A673 (cell line): ENCODE results near the gene WDR55. TPM values are rescaled to one million over a fixed set of nuclear protein-coding genes. Genes with fewer than 3 reads are reported as not detected.
A peak's percentile ranks its signal among the peaks of the same experiment; 100 is the strongest.
"Not testable (repeated sequence)": the region's sequence is repeated elsewhere in the genome, so short reads cannot be mapped to it uniquely, and the experiment has no call there.

Experiments
- BruUV-seq: library from RNA; stranded (reverse); fragments of 400-500 nt; replicated peaks from 2 replicates; lab custom pipeline; 2021; lab: Mats Ljungman, UMichigan
- CTCF ChIA-PET: fragments of 300-600 bp; sonication (Branson Sonifier 250); formaldehyde crosslinking; loops from one replicate; lab custom pipeline; 2022; ENCODE audit warnings: antibody characterized with exemption; lab: Charles Lee
- POLR2A ChIA-PET: fragments of 300-600 bp; sonication (Branson Sonifier 250); formaldehyde crosslinking; loops from one replicate; lab custom pipeline; 2022; ENCODE audit warnings: antibody characterized with exemption; ENCODE audit not compliant: low non-redundant PET; lab: Charles Lee
- DNase-seq: peaks from one replicate; pipeline ENCODE4 v3.0.0-alpha.2; 2015; ENCODE audit warnings: low spot score
- H3K27ac ChIP-seq: fragments of 200-600 bp; sonication (generic); 2 replicates; pipeline ENCODE4 v1.5.1; 2016; ENCODE audit warnings: mixed run types, low read depth, mild to moderate bottlenecking, mixed read lengths, antibody characterized with exemption, low read length; ENCODE audit not compliant: poor library complexity, severe bottlenecking
- H3K27me3 ChIP-seq: fragments of 200-600 bp; sonication (generic); replicated peaks from 2 replicates; pipeline ENCODE4 v1.6.1; 2017; ENCODE audit warnings: mixed run types, low read depth, mild to moderate bottlenecking, mixed read lengths, antibody characterized with exemption, low read length; ENCODE audit not compliant: insufficient read depth, poor library complexity
- H3K36me3 ChIP-seq: fragments of 200-600 bp; sonication (generic); 2 replicates; pipeline ENCODE4 v1.6.1; 2016; ENCODE audit warnings: mixed run types, mild to moderate bottlenecking, mixed read lengths, antibody characterized with exemption, low read length; ENCODE audit not compliant: insufficient read depth, poor library complexity, severe bottlenecking
- H3K4me1 ChIP-seq: fragments of 200-600 bp; sonication (generic); 2 replicates; pipeline ENCODE4 v1.6.1; 2017; ENCODE audit warnings: mixed run types, mild to moderate bottlenecking, mixed read lengths, antibody characterized with exemption, low read length; ENCODE audit not compliant: insufficient read depth, poor library complexity, severe bottlenecking
- H3K4me3 ChIP-seq: fragments of 200-600 bp; sonication (generic); 2 replicates; pipeline ENCODE4 v1.5.1; 2016; ENCODE audit warnings: low read depth, mixed run types, mild to moderate bottlenecking, mixed read lengths, low read length; ENCODE audit not compliant: poor library complexity, severe bottlenecking
- H3K9me3 ChIP-seq: fragments of 200-600 bp; sonication (generic); 2 replicates; pipeline ENCODE4 v1.6.1; 2016; ENCODE audit warnings: mixed run types, low read depth, mild to moderate bottlenecking, mixed read lengths, antibody characterized with exemption, low read length; ENCODE audit not compliant: poor library complexity, severe bottlenecking
- EZH2 ChIP-seq: fragments of 200-600 bp; sonication (generic); IDR thresholded peaks from 2 replicates; pipeline ENCODE4 v1.6.1; 2017; ENCODE audit warnings: borderline replicate concordance, low read depth, mild to moderate bottlenecking, mixed read lengths, antibody characterized with exemption, low read length; ENCODE audit not compliant: poor library complexity, severe bottlenecking
- intact Hi-C: fragments of 100-400 bp; cut with micrococcal nuclease; formaldehyde crosslinking; loops from one replicate; pipeline ENCODE4 v1.10.0; 2022; ENCODE audit not compliant: unreplicated experiment
- total RNA-seq: library from RNA; stranded (reverse); gene quantifications from 2 replicates; pipeline ENCODE4 v1.2.3, GENCODE V29; 2021
- TF ChIP-seq, protein P1 (sequence below): fragments of 300-800, 200-600 bp; sonication (generic); conservative IDR thresholded peaks from 2 replicates; pipeline ENCODE4 v1.5.1; 2017; ENCODE audit warnings: low read depth, mild to moderate bottlenecking, antibody characterized with exemption, low read length, moderate library complexity, mixed read lengths

Gene WDR55
- total RNA-seq, 1 experiment from 2014 or later: 33.2 TPM

DNA sequence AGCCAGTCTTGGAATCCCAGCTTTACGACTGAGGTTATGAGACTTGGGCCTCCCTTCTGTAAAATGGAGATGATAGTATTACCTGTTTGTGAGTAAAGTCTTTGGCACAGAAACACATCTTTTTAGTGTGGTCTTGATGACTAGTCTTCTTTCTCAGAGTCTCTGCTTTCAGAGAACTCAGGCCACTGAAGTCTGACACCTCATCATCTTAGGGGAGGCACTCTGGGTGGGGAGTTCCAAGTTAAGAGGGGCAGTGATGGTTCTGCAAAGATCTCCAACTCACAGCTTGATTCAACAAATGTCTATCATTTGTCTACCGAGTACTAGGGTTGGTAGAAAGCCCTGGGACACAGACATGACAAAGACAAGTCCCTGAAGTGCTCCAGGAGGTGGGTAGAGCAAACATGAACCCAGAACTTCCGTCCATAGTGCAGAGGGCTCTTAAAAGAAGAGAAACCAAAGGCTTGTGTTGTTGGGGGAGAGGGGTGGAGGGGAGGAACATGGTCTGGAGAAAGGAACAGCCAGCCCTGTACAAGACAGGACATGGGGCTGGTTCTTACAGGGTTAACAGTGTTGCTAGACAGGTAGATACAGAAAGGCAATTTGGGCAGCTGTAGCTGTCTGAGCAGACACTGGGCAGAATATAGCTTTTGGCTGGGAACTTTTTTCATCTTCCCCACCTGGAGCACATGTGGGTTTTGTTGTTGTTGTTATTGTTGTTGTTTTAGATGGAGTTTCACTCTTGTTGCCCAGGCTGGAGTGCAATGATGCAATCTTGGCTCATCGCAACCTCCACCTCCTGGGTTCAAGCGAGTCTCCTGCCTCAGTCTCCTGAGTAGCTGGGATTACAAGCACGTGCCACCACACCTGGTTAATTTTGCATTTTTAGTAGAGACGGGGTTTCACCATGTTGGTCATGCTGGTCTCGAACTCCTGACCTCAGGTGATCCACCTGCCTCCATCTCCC, 29.1 kb upstream of the WDR55 start:
- no TSS peak for BruUV-seq
- Histone ChIP-seq H3K4me1 (peaks cover 11% of the 10 kb centered on the region), H3K4me3 (no peak overlapping the region), H3K9me3 (no peaks in the 10 kb centered on the region), H3K27me3 (peaks cover 17% of the 10 kb centered on the region), H3K27ac (no peak overlapping the region), H3K36me3 (no peaks in the 10 kb centered on the region)
- TF ChIP-seq EZH2: no peak
- TF ChIP-seq, protein P1, sequence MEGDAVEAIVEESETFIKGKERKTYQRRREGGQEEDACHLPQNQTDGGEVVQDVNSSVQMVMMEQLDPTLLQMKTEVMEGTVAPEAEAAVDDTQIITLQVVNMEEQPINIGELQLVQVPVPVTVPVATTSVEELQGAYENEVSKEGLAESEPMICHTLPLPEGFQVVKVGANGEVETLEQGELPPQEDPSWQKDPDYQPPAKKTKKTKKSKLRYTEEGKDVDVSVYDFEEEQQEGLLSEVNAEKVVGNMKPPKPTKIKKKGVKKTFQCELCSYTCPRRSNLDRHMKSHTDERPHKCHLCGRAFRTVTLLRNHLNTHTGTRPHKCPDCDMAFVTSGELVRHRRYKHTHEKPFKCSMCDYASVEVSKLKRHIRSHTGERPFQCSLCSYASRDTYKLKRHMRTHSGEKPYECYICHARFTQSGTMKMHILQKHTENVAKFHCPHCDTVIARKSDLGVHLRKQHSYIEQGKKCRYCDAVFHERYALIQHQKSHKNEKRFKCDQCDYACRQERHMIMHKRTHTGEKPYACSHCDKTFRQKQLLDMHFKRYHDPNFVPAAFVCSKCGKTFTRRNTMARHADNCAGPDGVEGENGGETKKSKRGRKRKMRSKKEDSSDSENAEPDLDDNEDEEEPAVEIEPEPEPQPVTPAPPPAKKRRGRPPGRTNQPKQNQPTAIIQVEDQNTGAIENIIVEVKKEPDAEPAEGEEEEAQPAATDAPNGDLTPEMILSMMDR: 0 out of 2 replicates have a peak, but pooled peaks have one; percentile 4
- DNase-seq: no peak
- CTCF ChIA-PET: no interaction called here
- POLR2A ChIA-PET: no interaction called here
- intact Hi-C loops: loop anchor here (5.0 kb wide), 2 partner anchors 73 to 263 kb away; partner anchors contain the start of genes APBB3 and SLC35A4

GRCh38 chr5:140637371-140638100, 27.2 kb upstream of the WDR55 start:
- H3K27ac ChIP-seq: no peak overlapping the region
- DNase-seq: no peak
- TF ChIP-seq, protein P1: no peak
- TF ChIP-seq EZH2: no peak
- H3K4me3 ChIP-seq: no peak overlapping the region
- POLR2A ChIA-PET: no interaction called here
- CTCF ChIA-PET: no interaction called here
- peaks cover 7% of the 10 kb centered on the region for H3K36me3 ChIP-seq
- intact Hi-C loops: loop anchor here (5.0 kb wide), 2 partner anchors 75 to 265 kb away; partner anchors contain the start of genes APBB3 and SLC35A4
- H3K9me3 ChIP-seq: no peaks in the 10 kb centered on the region
- peaks cover 17% of the 10 kb centered on the region for H3K4me1 ChIP-seq
- peaks cover 8% of the 10 kb centered on the region for H3K27me3 ChIP-seq
- BruUV-seq: no TSS peak

- CTCF ChIA-PET: interaction anchor here (0.7 kb wide), 1 partner anchor 28 kb away, joined by 4 read pairs; no protein-coding TSS in a partner anchor
- Histone ChIP-seq H3K36me3 (peaks cover 17% of the 10 kb centered on the region), H3K4me1 (peaks cover 17% of the 10 kb centered on the region), H3K27ac (peak overlapping the region; percentile 93), H3K4me3 (peak overlapping the region; percentile 91)
- BruUV-seq, POLR2A ChIA-PET, DNase-seq, H3K27me3 ChIP-seq, H3K9me3 ChIP-seq: not testable (repeated sequence)
- intact Hi-C loops: loop anchor here (5.0 kb wide), 2 partner anchors 77 to 267 kb away; partner anchors contain the start of genes APBB3 and SLC35A4
Measured at GRCh38 chr5:140638898-140639147, 25.9 kb upstream of the WDR55 start.
